ENCODE measurements around the gene RTBDN. TPM values are rescaled to one million over a fixed set of nuclear protein-coding genes. Genes with fewer than 3 reads are reported as not detected.
A peak's percentile ranks its signal among the peaks of the same experiment; 100 is the strongest.
"Not testable (repeated sequence)": the region's sequence is repeated elsewhere in the genome, so short reads cannot be mapped to it uniquely, and the experiment has no call there.

Gene RTBDN
- total RNA-seq, 1 donor = not detected

DNA sequence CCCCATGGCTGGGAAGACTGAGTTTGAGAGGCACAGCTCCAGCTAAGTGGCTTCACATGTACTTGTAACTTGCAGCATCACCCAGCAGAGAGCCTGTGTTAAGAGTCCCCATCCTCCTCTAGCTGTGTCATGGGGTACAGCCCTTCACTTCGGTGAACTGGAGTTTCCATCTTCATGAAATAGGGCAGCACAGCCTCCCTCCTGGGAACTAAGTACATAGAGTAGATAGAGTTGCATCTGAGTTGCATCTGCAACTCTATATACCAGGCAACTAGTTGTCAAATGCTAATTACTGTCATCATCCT is 34.0 kb downstream of the RTBDN start:
- H3K4me3 ChIP-seq (ENCODE audit: low read depth, low read length) = peak overlapping the region; percentile 84
- TF ChIP-seq, protein P1, sequence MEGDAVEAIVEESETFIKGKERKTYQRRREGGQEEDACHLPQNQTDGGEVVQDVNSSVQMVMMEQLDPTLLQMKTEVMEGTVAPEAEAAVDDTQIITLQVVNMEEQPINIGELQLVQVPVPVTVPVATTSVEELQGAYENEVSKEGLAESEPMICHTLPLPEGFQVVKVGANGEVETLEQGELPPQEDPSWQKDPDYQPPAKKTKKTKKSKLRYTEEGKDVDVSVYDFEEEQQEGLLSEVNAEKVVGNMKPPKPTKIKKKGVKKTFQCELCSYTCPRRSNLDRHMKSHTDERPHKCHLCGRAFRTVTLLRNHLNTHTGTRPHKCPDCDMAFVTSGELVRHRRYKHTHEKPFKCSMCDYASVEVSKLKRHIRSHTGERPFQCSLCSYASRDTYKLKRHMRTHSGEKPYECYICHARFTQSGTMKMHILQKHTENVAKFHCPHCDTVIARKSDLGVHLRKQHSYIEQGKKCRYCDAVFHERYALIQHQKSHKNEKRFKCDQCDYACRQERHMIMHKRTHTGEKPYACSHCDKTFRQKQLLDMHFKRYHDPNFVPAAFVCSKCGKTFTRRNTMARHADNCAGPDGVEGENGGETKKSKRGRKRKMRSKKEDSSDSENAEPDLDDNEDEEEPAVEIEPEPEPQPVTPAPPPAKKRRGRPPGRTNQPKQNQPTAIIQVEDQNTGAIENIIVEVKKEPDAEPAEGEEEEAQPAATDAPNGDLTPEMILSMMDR (IDR thresholded peaks at IDR 0.05; ENCODE audit: insufficient read depth, low read depth, low read length) = no peak
- DNase-seq (ENCODE audit: low read depth) = no peak

DNA sequence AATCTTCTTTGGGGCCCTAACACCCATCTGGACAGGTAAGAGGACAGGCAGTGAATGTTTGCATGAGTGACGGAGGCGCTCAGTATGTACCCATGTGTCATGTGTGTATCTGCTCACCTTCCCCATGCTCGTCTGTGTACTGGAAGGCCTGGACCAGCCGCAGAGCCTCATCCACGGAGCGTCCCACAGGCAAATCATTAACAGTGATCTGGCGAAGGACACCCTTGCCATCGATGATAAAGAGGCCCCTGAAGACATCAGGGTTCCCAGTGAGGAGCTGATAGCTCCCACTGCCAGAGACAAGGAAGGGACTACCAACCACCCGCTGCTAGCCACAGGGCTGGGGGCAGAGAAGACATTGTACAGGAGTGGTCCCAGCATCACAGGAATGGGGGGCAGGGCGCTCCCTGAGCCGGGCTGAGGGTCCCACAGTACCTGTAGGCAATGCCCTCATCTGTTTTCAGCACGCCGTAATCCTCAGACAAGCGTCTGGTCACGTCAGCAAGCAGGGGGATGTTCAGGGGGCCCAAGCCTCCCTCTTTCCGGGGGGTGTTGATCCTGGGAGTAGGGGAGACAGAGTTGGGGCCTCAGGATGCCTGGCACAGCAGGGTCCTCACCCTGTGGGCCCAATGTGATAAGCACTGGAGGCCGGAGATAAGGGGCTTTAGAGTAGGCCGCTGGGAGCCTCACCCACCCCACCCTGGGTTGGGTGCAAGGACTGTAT is 34.5 kb downstream of the RTBDN start:
- TF ChIP-seq, protein P1 (IDR thresholded peaks at IDR 0.05; ENCODE audit: insufficient read depth, low read depth, low read length) = no peak

DNA sequence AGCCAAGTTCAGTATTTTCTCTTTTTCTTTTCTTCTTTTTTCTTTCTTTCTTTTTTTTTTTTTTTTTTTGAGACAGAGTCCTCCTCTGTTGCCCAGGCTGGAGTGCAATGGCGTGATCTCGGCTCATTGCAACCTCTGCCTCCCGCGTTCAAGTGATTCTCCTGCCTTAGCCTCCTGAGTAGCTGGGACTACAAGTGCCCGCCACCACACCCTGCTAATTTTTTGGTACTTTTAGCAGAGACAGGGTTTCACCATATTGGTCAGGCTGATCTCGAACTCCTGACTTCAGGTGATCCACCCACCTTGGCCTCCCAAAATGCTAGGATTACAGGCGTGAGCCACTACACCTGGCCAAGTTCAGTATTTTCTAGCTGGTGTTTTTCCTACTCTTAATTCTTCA is 36.8 kb downstream of the RTBDN start:
- H3K4me3 ChIP-seq (ENCODE audit: low read depth, low read length); DNase-seq (ENCODE audit: low read depth): not testable (repeated sequence)

More for the DNA sequence above, 34.5 kb downstream of the RTBDN start:
- no peak overlapping the region for H3K4me3 ChIP-seq (ENCODE audit: low read depth, low read length)
- DNase-seq (ENCODE audit: low read depth) = no peak

DNA sequence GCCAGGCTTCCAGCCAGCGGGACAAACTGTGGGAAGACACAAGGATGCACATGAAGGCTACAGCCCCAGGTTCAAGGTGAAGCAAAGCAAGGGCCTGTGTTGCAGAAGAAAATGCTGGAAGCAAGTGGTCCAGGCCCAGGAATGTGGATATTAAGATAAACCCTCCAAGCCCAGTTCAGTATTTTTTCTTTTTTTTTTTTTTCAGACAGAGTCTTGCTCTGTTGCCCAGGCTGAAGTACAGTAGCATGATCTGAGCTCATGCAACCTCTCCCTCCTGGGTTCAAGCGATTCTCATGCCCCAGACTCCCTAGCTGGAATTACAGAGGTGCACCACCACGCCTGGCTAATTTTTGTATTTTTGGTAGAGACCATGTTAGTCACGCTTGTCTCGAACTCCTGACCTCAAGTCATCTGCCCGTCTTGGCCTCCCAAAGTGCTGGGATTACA is 37.2 kb downstream of the RTBDN start:
- TF ChIP-seq, protein P1 (IDR thresholded peaks at IDR 0.05; ENCODE audit: insufficient read depth, low read depth, low read length) = no peak
- DNase-seq (ENCODE audit: low read depth) = no peak
- no peak overlapping the region for H3K4me3 ChIP-seq (ENCODE audit: low read depth, low read length)

DNA sequence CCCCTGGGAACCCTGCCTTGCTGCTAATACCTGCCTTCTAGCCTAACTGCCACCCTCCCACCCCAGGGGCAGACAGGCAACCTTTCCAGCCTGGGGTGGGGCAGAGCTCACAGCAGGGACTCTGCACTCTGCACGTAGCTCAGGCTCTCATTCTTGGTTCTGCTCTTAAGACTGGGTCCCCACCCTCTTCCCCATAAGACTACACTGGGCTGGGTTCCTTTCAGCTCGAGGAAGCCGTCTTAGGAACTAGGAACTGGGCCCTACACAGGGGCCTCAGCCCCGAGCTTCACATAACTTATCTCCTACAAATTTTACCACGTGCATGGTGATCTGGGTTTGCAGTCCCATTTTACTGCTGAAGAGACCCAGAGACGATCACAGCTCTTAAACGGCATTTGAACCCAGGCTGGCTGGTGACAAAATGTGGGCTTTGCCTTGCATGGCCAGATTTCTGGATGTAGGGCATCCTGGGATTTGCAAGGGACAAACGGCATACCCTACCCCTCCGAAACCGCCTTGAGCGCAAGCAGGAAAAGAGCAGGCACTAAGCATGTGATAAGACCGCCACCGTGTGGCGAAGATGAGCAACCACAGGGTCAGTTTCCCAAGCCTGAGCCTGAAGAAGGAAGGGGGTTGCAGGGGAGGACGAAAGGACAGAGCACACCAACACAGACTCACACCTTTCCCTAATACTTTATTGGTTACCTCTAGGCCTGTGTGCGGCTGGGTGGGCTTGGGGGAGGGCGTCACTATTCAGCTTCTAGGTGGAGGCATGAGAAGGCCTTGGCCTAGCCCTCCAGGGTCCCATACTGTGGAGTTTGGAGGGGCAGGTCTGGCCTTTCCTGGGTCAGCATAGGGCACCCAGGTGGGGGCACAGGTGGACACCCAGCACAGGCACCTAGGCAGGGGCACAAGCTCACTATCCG is 38.0 kb downstream of the RTBDN start:
- no peak overlapping the region for H3K4me3 ChIP-seq (ENCODE audit: low read depth, low read length)
- DNase-seq (ENCODE audit: low read depth) = peak; percentile 84
- TF ChIP-seq, protein P1 (IDR thresholded peaks at IDR 0.05; ENCODE audit: insufficient read depth, low read depth, low read length) = peak; percentile 96

DNA sequence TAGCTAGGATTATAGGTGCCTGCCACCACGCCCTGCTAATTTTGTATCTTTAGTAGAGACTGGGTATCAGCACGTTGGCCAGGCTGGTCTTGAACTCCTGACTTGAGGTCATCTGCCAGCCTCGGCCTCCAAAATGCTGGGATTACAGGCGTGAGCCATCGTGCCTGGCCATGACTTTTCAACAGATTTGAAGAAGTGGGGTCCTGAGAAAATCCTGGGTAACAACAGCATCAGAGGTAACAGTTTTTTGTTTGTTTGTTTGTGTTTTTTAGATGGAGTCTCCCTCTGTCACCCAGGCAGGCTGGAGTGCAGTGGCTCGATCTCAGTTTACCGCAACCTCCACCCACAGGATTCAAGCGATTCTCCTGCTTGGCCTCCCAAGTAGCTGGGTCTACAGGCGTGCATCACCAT is 39.4 kb downstream of the RTBDN start:
- no peak for DNase-seq (ENCODE audit: low read depth)
- TF ChIP-seq, protein P1 (IDR thresholded peaks at IDR 0.05; ENCODE audit: insufficient read depth, low read depth, low read length) = no peak
- H3K4me3 ChIP-seq (ENCODE audit: low read depth, low read length) = no peak overlapping the region

DNA sequence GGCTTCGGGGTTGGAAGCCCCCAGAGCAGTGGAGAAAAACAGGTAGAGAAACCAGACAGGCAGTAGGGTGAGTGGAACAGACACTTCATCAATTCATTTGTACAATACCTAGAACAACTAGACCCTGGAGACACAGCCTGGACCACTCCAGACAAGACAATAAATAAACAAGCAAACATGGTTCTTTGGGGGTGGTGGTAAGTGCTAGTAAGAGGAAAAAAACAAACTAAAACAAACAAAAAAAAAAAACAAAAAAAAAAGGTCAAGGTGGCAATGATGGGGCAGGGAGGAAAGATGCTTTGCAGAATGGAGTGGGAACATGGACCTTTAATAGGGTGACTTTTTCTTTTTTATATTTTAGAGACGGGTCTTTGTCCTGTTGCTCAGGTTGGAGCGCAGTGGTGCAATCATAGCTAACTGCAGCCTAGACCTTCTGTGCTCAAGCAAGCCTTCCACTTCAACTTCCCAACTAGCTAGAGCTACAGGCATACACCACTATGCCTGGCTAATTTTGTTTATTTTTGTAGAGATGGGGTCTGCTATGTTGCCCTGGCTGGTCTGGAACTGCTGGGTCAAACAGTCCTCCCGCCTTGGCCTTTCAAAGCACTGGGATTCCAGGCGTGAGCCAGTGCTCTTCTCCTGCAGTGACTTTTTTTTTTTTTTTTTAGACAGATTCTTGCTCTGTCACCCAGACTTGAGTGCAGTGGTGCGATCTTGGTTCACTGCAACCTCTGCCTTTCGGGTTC is 40.0 kb downstream of the RTBDN start:
- DNase-seq (ENCODE audit: low read depth) = peak; percentile 76
- TF ChIP-seq, protein P1 (IDR thresholded peaks at IDR 0.05; ENCODE audit: insufficient read depth, low read depth, low read length) = no peak
- peak overlapping the region; percentile 77 for H3K4me3 ChIP-seq (ENCODE audit: low read depth, low read length)

Measured in fibroblast of villous mesenchyme (primary cell).